ENCODE results near the gene SLC39A11.

SLC39A11 gene

DNA sequence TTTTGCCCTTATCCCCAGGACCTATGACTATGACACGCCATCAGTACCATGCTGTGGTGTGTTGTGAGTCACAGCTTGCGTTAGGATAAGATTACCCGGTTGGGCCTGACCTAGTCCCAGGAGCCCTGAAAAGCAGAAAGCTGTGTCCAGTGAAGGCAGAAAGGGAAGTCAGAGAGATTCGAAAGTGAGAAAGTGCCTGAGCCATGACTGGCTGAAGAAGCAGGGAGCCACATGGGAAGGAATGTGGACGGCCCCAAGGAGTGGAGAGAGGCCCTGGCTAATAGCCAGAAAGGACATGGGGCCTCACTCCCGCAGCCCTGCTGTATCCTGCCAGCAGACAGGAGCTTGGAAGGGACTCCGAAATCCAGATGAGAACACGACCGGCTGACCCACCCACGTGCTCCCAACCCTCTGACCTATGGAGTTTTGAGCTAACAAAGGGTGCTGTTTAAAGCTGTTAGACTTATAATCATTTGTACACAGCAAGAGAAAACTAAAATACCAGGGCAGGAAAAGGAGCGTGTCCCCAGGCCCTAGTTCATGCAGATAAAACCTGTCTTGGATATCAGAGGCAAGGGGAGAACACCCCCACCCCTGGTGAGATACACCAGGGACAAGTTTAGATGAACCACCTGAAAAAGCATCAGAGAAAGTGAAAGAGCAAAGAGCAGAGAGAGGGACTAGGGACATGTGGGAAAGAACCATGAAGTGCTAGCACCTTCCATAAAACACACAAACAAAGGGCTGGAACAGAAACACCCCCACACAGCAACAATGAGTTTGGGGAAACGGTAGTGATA is 115.3 kb downstream of the SLC39A11 start:
- DNase-seq (ENCODE audit: low spot score): no peak

DNA sequence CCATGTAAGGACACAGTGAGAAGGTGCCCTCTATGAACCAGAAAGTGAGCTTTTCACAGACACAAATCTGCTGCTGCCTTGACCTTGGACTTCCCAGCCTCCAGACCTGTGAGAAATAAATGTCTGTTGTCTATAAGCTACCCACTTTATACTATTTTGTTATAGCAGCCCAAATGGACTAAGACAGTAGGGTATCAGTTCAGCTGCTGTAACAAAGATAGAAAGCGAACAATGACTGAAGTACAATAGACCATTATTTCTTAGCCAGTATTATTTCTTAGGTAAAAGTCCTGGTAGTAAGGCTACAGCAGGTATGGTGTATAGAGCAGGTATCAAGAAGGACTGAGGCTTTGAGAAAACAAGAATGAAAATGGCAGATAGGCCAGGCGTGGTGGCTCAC is 117.0 kb downstream of the SLC39A11 start:
- no peak for DNase-seq (ENCODE audit: low spot score)

DNA sequence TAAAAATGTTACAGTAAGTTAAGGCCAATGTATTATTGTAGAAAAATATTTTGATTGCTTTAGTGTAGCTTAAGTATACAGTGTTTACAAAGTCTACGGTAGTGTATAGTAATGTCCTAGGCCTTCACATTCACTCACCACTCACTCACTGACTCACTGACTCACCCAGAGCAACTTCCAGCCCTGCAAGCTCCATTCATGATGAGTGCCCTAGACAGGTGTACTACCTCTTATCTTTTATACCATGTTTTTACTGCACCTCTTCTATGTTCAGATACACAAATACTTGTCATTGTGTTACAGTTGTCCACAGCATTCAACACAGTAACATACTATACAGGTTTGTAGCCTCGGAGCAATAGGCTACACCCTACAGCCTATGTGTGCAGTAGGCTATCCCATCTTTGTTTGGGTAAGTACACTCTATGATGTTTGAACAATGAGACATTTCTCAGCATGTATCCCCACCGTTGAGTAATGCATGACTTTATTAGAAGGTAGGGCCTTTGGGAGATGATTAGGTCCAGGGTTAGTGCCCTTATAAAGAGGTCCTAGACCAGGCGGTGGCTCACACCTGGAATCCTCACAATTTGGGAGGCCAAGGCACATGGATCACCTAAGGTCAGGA is 117.8 kb downstream of the SLC39A11 start:
- DNase-seq (ENCODE audit: low spot score): no peak

DNA sequence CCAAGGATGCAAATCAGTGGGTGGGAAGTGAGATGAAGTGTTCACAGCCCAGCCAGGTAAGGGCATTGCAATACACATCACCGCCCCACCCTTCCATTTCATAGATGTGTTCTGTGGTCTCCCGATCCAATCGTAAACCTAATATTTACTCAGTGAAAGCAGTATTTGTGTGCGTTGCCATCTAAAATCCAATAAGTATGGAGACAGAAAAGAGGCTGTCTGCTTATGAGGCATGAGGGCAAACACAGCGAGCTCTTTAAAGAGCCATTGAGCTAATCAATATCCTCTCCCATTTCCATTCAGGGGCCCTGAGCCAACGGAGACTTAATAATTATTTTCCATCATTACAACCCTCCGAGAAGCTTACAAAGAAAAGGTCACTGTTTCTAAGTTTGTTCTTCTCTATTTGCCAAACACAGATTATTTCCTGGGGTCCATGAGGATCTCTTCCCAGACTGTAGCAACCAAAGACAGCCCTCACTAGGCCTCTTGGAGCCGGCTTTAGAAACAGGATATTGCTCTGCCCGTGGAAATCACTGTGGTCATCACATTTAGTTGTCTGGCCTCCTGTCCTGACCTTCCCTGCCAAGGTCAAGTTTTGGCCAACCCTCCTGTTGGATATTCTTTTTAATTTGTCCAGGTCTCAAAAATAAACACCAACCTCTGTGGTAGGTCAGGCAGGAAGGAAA is 120.1 kb downstream of the SLC39A11 start:
- no peak for DNase-seq (ENCODE audit: low spot score)

DNA sequence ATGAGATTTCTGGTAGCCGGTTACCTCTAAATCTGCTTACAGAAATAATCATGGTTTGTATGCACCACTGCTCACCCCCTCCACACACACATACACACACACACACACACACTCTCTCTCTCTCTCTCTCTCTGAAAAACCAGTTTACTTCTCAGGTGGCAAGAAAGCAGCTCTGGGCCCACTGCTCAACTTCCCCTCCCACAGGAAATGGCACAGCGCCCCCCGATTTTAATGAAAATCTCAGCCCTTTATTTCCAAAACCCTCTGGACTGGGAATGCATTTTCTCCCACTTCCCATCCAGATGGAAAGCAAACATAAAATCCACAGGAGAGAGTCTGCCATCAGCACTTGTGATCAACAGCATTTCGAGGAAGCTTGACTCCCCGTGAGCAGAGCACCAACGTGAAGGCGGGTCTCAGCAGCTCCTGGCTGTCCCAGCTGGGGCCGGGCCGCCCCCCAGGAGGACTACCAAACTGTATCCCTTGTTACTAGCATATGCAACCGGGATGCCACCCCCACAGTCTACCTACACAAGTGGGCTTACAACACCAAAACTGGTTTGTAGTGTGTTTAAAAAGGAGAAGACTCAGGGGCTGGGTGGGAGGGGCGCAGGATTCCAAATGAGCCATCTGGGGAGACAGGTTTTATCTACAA is 121.1 kb downstream of the SLC39A11 start:
- no peak for DNase-seq (ENCODE audit: low spot score)

DNA sequence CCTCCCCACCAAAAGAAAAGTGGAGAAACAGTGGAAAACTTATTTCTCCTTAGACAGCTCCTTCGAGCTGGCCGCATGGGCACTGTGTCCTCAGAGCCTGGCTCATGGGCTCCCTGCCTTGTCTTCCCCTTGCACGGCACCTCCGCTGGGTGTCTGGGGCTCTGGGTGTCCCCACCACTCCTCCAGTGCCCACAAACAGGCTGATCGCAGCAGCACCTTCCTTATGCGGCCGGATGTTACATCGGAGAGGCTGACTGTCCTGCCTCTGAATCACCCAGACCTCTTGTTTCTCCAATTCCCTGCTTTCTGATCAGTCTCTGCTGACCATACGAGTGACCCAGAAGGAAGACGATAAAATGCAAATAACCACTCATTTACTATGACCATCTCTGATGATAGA is 121.7 kb downstream of the SLC39A11 start:
- no peak for DNase-seq (ENCODE audit: low spot score)

DNA sequence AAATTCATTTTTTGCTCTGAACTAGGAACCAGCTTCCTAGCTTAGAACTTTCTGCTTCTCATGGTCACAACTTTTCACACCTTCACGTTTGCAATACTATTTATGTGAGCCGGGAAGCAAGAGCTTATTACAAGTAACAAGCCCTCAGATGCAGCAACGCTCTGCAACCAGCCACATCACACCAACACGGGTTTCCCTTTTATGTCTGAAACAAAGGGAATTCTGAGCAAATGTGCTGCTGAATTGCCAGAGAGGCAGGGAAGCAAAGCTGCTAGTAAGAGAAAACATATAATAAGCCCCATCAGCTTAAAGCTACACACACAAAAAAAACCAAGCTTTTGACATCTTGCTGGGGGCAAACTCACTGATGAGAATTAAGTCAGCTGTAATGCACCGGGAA is 122.2 kb downstream of the SLC39A11 start:
- no peak for DNase-seq (ENCODE audit: low spot score)

DNA sequence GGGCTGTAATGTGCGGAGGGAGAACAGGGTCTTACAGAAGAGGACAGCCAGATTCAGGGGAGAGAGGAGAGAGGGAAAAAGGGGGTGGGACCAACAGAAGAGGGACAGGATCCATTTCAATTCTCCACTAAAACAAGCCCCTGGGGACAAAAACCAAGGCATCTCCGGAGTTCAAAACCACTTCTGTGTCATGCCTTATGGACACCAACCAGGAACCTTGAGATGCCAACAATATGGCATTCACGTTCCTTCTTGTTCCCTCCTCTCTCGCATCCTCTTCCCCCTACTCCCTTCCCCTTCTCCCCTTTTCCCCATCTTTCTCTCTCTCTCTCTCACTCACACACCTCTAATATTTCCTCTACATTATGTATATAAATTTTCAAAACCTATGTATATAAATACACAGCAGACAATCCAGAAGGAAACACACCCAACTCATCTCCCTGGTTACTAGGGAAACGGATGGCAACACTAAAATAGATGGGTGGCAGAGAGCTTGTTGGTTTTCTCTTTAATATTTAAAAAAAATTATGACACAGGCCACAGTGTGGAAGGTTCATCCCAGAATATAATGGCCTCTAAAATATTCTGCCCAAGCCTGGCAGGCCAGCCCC is 123.1 kb downstream of the SLC39A11 start:
- DNase-seq (ENCODE audit: low spot score): no peak

DNA sequence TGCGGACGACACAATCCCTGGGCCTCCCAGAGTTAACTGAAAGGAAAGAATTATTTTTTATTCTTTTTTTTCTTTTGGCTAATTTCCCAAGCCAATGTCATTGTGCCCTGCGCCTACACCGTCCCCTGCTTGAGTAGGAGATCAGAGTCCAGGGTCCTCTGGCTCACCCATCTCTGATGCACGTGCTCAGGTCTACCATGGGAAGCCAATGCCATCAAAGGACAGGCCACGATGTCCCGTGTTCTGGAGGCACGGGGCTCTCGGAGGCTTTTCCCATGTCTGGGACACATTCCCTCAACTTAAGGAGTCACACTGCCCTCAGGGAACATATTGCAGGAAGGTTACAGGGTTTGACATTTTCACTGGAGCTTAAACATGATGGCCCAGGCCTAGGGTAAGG is 123.7 kb downstream of the SLC39A11 start:
- no peak for DNase-seq (ENCODE audit: low spot score)

DNA sequence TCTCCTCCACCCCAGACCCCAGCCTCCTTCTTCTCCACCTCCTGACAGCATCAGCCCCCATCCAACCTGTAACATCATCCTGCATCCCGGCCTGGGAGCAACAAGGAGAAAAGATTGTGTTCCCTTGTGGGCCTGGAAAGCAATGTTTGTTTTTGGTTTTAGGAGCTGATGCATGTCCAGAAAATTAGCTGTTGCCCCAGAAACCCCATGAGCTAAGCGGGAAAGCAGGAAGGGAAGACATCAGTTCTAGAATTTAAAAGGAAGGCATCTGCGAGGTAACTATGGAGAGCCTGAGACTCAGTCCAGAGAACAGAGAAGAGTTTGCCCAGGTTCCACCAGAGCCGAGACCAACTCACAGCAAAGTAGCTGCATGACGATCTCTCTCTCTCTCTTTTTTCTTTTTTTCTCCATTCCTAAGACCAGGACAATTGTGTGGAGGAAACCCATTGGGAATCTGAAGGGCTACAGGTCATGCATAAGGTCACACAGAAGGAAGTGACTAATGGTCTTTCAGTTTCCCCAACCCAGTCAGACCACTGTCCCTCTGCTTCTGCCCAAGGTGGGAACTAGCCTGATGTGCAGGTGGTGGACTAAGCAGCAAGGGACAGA is 124.4 kb downstream of the SLC39A11 start:
- DNase-seq (ENCODE audit: low spot score): no peak

DNA sequence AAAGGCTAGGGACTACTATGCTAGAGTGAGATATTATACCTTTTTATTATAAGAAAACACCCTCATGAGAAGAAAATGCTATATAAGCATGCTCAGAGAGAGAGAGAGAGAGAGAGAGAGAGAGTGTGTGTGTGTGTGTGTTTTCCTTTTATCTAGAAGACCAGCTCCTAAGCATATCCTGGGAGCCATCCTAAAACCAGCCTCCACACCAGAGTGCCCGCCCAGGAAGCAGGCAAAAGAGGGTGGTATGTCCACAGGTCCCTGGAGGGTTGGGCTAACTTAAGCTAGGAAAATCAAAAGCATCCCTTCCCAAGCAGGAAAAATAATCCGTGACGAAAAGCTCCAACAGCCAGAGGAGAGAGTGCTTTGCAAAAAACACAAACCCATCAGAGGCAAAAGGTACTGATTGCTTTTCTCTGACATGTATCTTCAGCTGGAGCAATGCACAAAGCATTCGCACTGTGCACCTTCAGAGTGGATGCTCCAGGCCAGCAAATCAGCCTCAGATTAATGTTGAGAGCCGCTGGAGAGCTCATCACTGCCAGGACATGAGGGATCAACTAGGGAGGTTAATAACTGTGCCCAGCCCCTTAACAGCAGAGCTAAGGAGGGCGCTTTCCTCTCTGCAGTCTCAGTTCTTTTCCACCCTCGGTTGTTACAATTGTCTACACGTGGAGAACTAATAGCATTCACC is 125.1 kb downstream of the SLC39A11 start:
- no peak for DNase-seq (ENCODE audit: low spot score)

DNA sequence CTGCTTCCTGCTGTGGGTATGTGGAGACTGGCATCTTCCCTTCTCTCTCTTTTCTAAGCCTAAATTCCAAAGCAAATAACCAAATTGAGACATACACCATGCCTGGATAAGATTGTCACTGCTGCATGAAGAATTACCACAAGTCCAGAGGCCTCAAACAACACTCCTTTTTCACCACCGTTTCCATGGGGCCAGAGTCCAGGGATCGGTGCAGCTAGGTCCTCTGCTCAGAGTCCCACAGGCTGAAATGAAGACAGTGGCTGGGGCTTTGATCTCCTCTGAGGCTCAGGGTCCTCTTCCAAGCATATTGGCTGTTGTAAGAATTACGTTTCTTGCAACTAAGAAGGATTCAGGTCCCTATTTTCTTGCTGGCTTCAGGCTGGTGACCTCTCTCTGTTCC is 130.4 kb downstream of the SLC39A11 start:
- DNase-seq (ENCODE audit: low spot score): no peak

DNA sequence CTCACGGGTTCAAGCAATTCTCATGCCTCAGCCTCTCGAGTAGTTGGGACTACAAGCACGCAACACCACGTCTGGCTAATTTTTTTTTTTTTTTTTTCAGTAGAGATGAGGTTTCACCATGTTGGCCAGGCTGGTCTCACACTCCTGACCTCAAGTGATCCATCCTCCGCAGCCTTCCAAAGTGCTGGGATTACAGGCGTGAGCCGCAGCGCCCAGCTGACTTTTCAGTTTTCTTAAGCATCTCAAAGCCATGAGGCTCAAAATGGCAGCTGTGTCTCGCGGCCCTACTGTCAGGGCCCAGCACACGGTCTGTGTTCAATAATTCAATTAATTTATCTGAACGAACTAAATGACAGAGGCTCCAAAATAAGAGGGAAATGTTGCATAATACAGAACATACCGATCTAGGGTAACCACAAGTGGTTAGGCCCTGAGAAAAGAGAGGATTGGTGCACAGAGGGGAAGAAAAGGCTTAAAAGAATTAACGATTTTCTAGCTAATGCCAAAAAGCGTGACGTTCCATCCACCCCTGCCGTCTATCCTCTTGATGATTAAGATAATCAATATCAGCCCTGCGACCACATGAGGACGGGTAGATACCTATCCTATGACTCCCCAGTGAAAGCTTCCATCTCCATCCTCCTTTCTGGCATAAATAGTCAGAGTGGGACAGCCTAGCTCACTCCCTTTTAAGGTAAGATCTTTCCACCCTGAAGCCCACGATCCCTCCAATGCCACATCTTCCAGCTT is 136.9 kb downstream of the SLC39A11 start:
- no peak for DNase-seq (ENCODE audit: low spot score)

DNA sequence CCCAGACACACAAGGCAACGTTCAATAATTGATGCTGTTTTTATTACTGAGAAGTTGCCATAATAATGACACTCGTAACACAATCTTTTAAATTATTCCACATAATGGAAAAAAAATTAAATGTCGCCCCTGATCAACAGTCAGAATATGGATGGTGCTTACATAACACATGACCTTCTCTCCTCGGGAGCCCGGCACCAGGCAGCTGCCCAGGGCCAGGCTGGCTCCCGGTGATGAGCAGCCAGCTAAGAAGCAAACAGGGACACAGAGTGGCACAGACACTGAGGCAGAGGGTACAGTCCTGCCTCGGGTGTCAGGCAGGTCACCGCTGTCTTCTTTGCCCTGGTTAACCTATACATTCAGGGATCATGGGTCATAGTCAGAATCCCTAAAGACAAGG is 137.9 kb downstream of the SLC39A11 start:
- DNase-seq (ENCODE audit: low spot score): no peak

DNA sequence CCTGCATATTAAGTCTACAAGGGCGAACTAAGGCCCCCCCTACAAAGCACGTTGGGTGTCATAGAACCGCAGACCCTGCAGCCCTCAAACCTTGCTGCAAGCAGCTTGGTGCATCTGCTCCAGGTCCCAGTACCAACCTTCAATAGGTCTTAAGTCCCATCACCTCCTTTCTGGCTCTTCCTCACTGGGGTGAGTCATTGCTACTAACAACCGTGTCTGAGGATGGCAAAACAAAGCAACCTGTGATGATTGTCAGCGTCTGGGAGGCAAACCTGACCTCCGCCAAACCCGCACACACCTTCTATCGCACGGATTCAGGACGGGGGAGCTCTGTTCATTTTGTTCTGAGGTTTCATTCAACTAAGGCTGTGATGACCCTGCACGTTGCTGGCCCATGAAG is 138.9 kb downstream of the SLC39A11 start:
- DNase-seq (ENCODE audit: low spot score): no peak

DNA sequence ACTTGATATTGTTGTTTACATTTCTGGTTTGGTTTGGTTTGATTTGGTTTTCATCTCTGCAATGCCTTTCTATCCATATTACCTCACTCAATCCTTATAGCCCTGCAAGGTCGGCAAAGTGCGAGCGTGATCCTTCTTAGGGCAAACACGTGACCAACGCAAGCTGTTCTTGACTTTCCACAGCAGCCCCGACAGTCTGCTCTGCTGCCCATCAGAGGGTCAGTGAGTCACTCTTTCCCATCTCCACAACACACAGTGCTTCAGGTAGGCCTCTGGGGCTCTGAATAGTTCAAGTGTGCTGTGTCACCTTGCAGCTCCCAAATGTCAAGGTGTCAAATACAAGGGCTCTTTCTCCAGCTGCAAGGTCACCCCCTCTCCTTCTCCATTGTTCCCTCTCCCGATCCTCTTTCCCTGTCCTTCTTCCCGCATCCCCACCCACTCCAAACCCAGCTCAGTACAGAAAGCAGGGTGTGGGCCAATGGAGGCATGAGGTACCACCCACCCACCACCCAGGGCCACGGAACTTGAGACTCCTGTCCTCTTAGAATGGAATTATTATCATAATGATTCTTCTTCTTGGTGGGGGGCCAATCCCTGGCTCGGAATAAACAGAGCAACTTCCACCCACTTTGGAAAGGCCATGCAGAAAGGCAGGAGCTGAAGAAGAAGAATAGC is 139.7 kb downstream of the SLC39A11 start:
- no peak for DNase-seq (ENCODE audit: low spot score)

DNA sequence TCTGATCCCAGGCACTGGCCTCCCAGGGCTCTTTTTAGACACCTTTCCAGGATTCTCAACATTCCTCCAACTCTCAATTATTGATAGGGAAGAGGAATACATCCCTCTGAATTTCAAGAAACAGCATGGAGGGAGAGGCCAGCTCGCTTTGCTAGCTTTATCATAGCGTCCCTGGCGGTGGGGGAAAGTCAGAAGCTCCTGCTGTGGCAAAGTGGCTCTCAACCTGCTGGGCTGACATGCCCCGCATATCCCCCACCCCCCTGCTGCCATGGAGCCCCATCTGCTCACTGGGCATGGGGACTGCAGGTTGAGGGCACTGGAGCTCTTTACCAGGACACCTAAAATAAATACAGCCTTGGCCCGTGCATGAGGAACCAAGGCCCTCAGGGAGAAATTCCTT is 140.3 kb downstream of the SLC39A11 start:
- DNase-seq (ENCODE audit: low spot score): no peak

DNA sequence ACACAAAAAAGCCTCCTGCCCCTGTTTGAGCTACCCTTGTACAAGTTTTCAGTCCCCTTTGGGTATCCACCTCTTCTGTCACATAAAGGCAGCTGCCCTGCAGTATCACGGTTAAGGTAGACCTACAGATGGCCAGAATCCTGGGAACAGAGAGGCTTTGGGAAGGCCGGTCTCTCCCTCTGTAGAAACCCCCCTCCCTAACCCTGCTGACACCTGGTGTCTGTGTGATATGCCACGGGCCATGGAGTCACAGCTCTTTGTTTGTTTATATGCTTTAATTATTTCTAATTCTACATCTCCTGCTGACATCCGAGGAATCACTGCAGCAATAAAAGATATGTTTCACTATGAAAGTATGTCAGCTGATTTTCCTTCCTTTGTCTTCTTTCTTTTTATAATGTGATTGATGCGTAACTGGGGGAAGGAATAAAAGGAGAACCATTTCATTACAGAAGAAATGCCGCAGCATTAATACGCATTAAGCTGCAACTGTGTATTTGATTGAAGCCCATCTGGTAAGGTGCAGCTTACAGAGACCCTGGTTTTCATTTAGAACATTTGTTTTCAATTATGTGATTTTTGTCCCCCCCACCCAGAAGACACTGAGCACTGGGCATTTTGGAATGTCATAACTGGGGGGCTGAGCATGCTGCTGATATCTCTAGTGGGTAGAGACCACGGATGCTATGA is 142.1 kb downstream of the SLC39A11 start:
- no peak for DNase-seq (ENCODE audit: low spot score)

DNA sequence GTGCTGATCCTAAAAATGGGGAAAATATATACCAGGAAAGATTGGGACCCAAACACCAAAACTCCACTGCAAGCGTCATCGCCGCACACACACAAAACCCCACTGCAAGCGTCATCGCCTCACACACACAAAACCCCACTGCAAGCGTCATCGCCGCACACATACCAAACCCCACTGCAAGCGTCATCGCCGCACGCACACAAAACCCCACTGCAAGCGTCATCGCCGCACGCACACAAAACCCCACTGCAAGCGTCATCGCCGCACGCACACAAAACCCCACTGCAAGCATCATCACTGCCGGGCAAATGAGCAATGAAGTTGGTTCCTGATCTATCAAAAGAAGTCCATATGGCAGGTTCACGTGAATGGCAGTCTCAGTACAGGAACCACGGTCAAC is 144.4 kb downstream of the SLC39A11 start:
- no peak for DNase-seq (ENCODE audit: low spot score)
